Mammary epithelial cell (primary cell): Measurements from ENCODE around the gene SH3BGRL2.

Source experiments
- EZH2 ChIP-seq: IDR thresholded peaks from 2 replicates; pipeline ENCODE4 v1.6.1; 2012; ENCODE audit warnings: low read length, inconsistent platforms, borderline replicate concordance
- TF ChIP-seq, protein P1 (sequence below), 2 donors: IDR thresholded peaks in 1 of 2; conservative IDR thresholded peaks in 1 of 2; 2 replicates each; pipeline ENCODE4 v1.5.1; 2011 to 2012; ENCODE audit warnings: inconsistent platforms in 2 of 2, low read length in 2 of 2, mild to moderate bottlenecking in 2 of 2, control low read depth in 1 of 2, low read depth in 1 of 2; ENCODE audit not compliant: insufficient read depth in 1 of 2; ENCODE audit errors: extremely low read depth in 1 of 2

DNA sequence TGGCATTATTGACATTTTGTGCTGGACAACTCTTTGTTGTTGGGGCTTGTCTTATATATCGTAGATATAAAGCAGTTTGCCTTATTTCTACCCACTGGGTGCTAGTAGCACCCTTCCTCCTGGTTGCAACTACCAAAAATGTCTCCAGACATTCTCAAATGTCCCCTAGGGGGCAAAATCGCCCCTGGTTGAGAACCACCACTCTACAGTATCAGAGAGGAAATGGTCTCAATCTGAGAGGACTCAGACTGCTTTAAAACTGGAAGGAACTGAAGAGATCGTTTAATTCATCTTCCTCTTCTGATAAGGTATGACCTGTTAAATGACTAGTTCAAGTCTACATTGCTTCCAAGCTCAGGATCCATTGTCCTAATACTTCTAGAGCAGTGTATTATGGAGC lies 14.9 kb downstream of the SH3BGRL2 start:
- TF ChIP-seq, protein P1, sequence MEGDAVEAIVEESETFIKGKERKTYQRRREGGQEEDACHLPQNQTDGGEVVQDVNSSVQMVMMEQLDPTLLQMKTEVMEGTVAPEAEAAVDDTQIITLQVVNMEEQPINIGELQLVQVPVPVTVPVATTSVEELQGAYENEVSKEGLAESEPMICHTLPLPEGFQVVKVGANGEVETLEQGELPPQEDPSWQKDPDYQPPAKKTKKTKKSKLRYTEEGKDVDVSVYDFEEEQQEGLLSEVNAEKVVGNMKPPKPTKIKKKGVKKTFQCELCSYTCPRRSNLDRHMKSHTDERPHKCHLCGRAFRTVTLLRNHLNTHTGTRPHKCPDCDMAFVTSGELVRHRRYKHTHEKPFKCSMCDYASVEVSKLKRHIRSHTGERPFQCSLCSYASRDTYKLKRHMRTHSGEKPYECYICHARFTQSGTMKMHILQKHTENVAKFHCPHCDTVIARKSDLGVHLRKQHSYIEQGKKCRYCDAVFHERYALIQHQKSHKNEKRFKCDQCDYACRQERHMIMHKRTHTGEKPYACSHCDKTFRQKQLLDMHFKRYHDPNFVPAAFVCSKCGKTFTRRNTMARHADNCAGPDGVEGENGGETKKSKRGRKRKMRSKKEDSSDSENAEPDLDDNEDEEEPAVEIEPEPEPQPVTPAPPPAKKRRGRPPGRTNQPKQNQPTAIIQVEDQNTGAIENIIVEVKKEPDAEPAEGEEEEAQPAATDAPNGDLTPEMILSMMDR (conservative IDR thresholded peaks at IDR 0.05 in 1 of 2, IDR thresholded peaks at IDR 0.05 in 1 of 2; ENCODE audit: extremely low read depth in 1 of 2, insufficient read depth in 1 of 2, low read depth in 1 of 2, low read length in 2 of 2) = no peak
- no peak for TF ChIP-seq EZH2
